OCI-LY7 (cell line): ENCODE measurements around the gene DNAH5. TPM values are rescaled to one million over a fixed set of nuclear protein-coding genes. Genes with fewer than 3 reads are reported as not detected.

Experiments used
- BruUV-seq: library from RNA; stranded (reverse); fragments of 400-500 nt; replicated peaks from 2 replicates; lab custom pipeline; 2021; lab: Mats Ljungman, UMichigan
- CTCF ChIA-PET: fragments of 300-600 bp; sonication (Branson Sonifier 250); formaldehyde crosslinking; loops from one replicate; lab custom pipeline; 2022; ENCODE audit warnings: antibody characterized with exemption; ENCODE audit not compliant: unreplicated experiment; lab: Charles Lee
- POLR2A ChIA-PET: fragments of 300-600 bp; sonication (Branson Sonifier 250); formaldehyde crosslinking; loops from one replicate; lab custom pipeline; 2022; ENCODE audit warnings: antibody characterized with exemption; lab: Charles Lee
- DNase-seq: peaks from one replicate; pipeline ENCODE4 v3.0.0-alpha.2; 2015; ENCODE audit warnings: low spot score
- H2AFZ ChIP-seq: fragments of 200-600 bp; sonication (generic), shearing (Covaris generic); 2 replicates; pipeline ENCODE4 v1.6.1; 2014; ENCODE audit warnings: mild to moderate bottlenecking, antibody characterized with exemption, low read length, moderate library complexity
- H3K27ac ChIP-seq: fragments of 200-600 bp; sonication (generic); 2 replicates; pipeline ENCODE4 v1.5.1; 2014; ENCODE audit warnings: mixed run types, low read depth, mild to moderate bottlenecking, moderate library complexity, low read length, inconsistent platforms; ENCODE audit not compliant: poor library complexity, severe bottlenecking
- H3K36me3 ChIP-seq: fragments of 200-600 bp; sonication (generic); 2 replicates; pipeline ENCODE4 v1.6.1; 2014; ENCODE audit warnings: mild to moderate bottlenecking, antibody characterized with exemption, low read length, moderate library complexity, mixed read lengths; ENCODE audit not compliant: insufficient read depth
- H3K4me1 ChIP-seq: fragments of 200-600 bp; sonication (generic); 2 replicates; pipeline ENCODE4 v1.5.1; 2014; ENCODE audit warnings: mild to moderate bottlenecking, low read length; ENCODE audit not compliant: insufficient read depth, poor library complexity, severe bottlenecking
- H3K4me2 ChIP-seq: fragments of 200-600 bp; sonication (generic); 2 replicates; pipeline ENCODE4 v1.6.1; 2014; ENCODE audit warnings: mild to moderate bottlenecking, low read length
- H3K4me3 ChIP-seq: fragments of 200-600 bp; sonication (generic); 2 replicates; pipeline ENCODE4 v1.5.1; 2014; ENCODE audit warnings: mild to moderate bottlenecking, low read depth, low read length; ENCODE audit not compliant: poor library complexity, severe bottlenecking
- H3K79me2 ChIP-seq: fragments of 200-600 bp; sonication (generic); 2 replicates; pipeline ENCODE4 v1.6.1; 2016; ENCODE audit warnings: low read depth, mild to moderate bottlenecking, low read length, moderate library complexity, mixed read lengths; ENCODE audit not compliant: insufficient read depth
- H3K9me2 ChIP-seq: fragments of 200-600 bp; sonication (generic); 2 replicates; pipeline ENCODE4 v1.6.1; 2016; ENCODE audit warnings: mild to moderate bottlenecking, low read length, mixed read lengths; ENCODE audit not compliant: insufficient read depth
- H3K9me3 ChIP-seq: fragments of 200-600 bp; sonication (generic); 2 replicates; pipeline ENCODE4 v1.6.1; 2014; ENCODE audit warnings: mild to moderate bottlenecking, mixed run types, low read length, mixed read lengths
- H4K20me1 ChIP-seq: fragments of 200-600 bp; sonication (generic); 2 replicates; pipeline ENCODE4 v1.6.1; 2014; ENCODE audit warnings: mild to moderate bottlenecking, antibody characterized with exemption, low read length, moderate library complexity, mixed read lengths; ENCODE audit not compliant: insufficient read depth
- EZH2phosphoT487 ChIP-seq: fragments of 200-600 bp; sonication (generic); IDR thresholded peaks from 2 replicates; pipeline ENCODE4 v1.6.1; 2018; ENCODE audit warnings: low read depth, borderline replicate concordance, mild to moderate bottlenecking, mixed run types, antibody characterized with exemption, low read length, moderate library complexity, mixed read lengths
- intact Hi-C: fragments of 100-400 bp; cut with micrococcal nuclease; formaldehyde crosslinking; loops from one replicate; pipeline ENCODE4 v1.10.0; 2022; ENCODE audit not compliant: unreplicated experiment
- total RNA-seq, 2 experiments: library from RNA; depleted of rRNA in 1 of 2; stranded (reverse); fragments of >200 nt in 1 of 2; shearing (Covaris generic) in 1 of 2; gene quantifications; 2 replicates each; pipeline ENCODE4 v1.2.3, GENCODE V29; 2014 to 2022
- TF ChIP-seq, protein P1 (sequence below): fragments of 200-600 bp; sonication (generic); conservative IDR thresholded peaks from 2 replicates; pipeline ENCODE4 v1.5.1; 2014; ENCODE audit warnings: mild to moderate bottlenecking, antibody characterized with exemption, low read length, moderate library complexity, mixed read lengths

The DNAH5 gene
- total RNA-seq, 2 experiments from 2014 or later: 0.06 TPM; not detected in 1

DNA sequence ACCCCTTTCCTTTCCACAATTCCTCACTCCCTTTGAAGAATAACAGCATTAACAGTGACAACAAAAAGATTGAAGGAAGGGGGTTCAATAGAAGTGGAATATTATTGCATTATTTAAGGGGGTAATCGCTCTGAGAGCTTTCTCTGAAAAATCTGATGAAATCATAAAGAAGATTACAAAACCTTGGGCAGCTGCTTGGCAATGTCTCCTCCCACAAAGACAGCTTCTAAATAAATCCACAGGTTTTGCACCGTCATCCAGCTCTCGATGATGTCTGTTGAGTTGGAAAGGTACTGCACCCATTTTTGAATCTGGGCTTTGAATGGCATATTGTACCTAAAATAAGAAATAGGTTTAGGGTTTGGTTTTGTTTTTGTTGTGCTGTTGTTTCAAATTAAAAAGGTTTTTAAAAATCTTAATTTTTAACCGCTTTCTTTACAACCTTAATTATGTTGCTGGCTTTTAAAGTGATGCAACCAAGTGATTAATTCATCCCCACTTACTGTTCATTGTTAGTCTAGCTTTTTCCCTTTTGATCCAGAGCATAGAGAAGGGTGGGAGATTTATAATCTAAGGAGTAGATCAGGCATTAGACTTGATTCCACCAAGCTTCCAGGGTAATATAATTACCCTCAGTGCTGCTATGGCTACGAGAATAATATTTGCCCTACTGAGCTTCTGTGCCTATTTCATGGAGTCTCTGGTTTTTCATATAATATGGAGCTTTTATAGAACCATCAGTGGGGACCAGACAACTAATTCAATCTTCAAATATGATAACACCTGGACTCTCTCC is 85.0 kb downstream of the DNAH5 start:
- Histone ChIP-seq H3K4me2 (no peak overlapping the region), H2AFZ (no peak overlapping the region), H4K20me1 (no peaks in the 10 kb centered on the region), H3K9me2 (no peaks in the 10 kb centered on the region), H3K4me1 (no peaks in the 10 kb centered on the region), H3K4me3 (no peak overlapping the region), H3K9me3 (no peaks in the 10 kb centered on the region), H3K27ac (no peak overlapping the region), H3K36me3 (no peaks in the 10 kb centered on the region), H3K79me2 (no peaks in the 10 kb centered on the region)
- intact Hi-C loops: no loop called here
- TF ChIP-seq, protein P1, sequence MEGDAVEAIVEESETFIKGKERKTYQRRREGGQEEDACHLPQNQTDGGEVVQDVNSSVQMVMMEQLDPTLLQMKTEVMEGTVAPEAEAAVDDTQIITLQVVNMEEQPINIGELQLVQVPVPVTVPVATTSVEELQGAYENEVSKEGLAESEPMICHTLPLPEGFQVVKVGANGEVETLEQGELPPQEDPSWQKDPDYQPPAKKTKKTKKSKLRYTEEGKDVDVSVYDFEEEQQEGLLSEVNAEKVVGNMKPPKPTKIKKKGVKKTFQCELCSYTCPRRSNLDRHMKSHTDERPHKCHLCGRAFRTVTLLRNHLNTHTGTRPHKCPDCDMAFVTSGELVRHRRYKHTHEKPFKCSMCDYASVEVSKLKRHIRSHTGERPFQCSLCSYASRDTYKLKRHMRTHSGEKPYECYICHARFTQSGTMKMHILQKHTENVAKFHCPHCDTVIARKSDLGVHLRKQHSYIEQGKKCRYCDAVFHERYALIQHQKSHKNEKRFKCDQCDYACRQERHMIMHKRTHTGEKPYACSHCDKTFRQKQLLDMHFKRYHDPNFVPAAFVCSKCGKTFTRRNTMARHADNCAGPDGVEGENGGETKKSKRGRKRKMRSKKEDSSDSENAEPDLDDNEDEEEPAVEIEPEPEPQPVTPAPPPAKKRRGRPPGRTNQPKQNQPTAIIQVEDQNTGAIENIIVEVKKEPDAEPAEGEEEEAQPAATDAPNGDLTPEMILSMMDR: no peak
- TF ChIP-seq EZH2phosphoT487: no peak
- POLR2A ChIA-PET: interaction anchor here (0.9 kb wide), 1 partner anchor 46 kb away, joined by 9 read pairs; no protein-coding TSS in a partner anchor
- no peak for DNase-seq
- BruUV-seq: no TSS peak
- CTCF ChIA-PET: no interaction called here

DNA sequence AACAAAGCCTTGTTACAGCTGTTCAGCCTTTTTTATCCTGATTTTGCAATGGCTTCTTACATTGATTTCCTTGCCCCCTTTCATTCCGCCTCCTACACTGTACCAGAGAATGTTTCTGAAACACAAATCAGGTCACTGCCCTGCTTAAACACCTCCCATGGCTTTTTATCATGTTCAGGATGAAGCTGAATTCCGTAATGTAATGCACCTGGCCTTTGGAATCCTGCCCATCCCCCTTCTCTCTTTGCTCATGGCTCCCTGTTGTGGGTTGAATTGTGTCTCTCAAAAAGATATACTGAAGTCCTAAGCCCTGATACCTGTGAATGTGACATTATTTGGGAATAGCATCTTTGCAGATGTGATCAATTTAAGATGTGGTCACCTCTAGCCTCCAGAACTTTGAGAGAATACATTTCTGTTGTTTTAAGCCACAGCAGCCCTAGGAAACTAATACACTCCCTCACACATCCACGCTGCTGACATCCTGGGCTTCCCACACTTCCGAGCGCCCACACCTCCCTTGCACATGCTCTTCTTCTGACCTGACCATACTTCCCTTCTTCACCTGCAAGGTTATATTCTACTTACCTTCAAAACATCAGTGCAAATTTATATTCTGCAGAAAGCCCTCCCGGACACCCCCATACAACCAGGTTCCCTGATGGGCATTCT is 101.2 kb downstream of the DNAH5 start:
- BruUV-seq: no TSS peak
- intact Hi-C loops: no loop called here
- Histone ChIP-seq H3K4me2 (no peak overlapping the region), H3K4me1 (no peaks in the 10 kb centered on the region), H4K20me1 (no peaks in the 10 kb centered on the region), H3K9me3 (no peaks in the 10 kb centered on the region), H2AFZ (no peak overlapping the region), H3K9me2 (no peaks in the 10 kb centered on the region), H3K4me3 (no peak overlapping the region), H3K36me3 (no peaks in the 10 kb centered on the region), H3K27ac (no peak overlapping the region), H3K79me2 (no peaks in the 10 kb centered on the region)
- no peak for DNase-seq
- TF ChIP-seq, protein P1: no peak
- TF ChIP-seq EZH2phosphoT487: no peak
- CTCF ChIA-PET: no interaction called here
- POLR2A ChIA-PET: no interaction called here

DNA sequence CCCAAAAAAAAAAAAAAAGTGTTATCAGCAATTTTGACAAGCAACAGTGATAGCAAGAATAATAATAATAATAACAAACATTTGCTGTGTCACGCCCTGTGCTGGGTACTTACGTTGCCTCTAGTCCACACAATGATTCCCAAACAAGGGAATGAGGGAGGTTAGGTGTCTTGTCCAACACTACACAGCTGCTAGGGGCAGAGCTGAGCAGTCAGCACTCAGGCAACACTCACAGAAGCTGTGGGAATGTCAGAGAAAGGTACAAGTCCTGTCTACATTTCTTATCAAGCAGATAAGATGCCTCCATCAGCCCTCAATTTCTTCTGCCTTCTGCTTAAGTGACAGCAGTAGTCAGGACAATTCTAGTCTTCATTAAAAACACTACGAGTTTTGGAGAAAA is 111.0 kb downstream of the DNAH5 start:
- H3K9me2 ChIP-seq: no peaks in the 10 kb centered on the region
- H3K4me1 ChIP-seq: no peaks in the 10 kb centered on the region
- no peak overlapping the region for H2AFZ ChIP-seq
- intact Hi-C loops: no loop called here
- DNase-seq: no peak
- no peaks in the 10 kb centered on the region for H3K79me2 ChIP-seq
- ChIA-PET POLR2A (interaction anchor here (0.6 kb wide), 1 partner anchor 1490 kb away, joined by 3 read pairs; no protein-coding TSS in a partner anchor), CTCF (no interaction called here)
- no peaks in the 10 kb centered on the region for H4K20me1 ChIP-seq
- no peak overlapping the region for H3K4me2 ChIP-seq
- no peak overlapping the region for H3K4me3 ChIP-seq
- TF ChIP-seq, protein P1: no peak
- TF ChIP-seq EZH2phosphoT487: no peak
- H3K27ac ChIP-seq: no peak overlapping the region
- no peaks in the 10 kb centered on the region for H3K36me3 ChIP-seq
- H3K9me3 ChIP-seq: no peaks in the 10 kb centered on the region
- no TSS peak for BruUV-seq
